Measurements from ENCODE around the gene ISLR2. TPM values are rescaled to one million over a fixed set of nuclear protein-coding genes. Genes with fewer than 3 reads are reported as not detected.

Gene ISLR2
- total and polyA plus RNA-seq, 2 experiments from 2014 or later: 0.20 TPM; not detected in 1

DNA sequence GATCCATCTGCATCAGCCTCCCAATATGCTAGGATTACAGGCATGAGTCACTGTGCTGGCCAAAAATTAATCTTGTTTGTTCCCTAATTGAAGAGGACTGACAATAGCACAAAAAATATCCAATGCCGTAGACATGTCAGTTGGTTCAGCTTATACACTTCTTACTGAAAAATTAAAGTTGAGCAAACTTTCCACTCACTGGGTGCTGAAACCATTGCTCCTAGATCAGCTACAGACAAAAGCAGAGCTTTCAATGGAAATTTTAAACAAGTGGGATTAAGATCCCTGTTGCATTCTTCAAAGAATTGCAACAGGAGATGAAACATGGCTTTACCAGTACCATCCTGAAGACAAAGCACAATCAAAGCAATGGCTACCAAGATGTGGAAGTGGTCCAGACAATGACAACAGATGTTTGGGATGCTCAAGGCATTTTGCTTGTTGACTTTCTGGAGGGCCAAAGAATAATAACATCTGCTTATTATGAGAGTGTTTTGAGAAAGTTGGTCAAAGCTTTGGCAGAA, 16.0 kb downstream of the ISLR2 start:
- no peak overlapping the region for H3K4me2 ChIP-seq (ENCODE audit: unreplicated experiment)
- no peaks in the 10 kb centered on the region; the same call in 1 of the 2 replicates for H4K20me1 ChIP-seq (ENCODE audit: insufficient read depth)
- no peak overlapping the region for H3K4me3 ChIP-seq
- 55 to 67% methylated on average over 1 of the region's 1 CpG for WGBS, 2 experiments (ENCODE audit: low coverage in 1 of 2, low lambda C conversion rate in 2 of 2, missing lambda C conversion rate in 2 of 2)
- no peaks in the 10 kb centered on the region for H3K4me1 ChIP-seq (ENCODE audit: insufficient read depth)
- no peak for DNase-seq
- no peak overlapping the region for H3K9ac ChIP-seq
- H3K27ac ChIP-seq: no peak overlapping the region
- H3K36me3 ChIP-seq (ENCODE audit: low read depth): no peaks in the 10 kb centered on the region
- no peaks in the 10 kb centered on the region for H3F3A ChIP-seq (ENCODE audit: insufficient read depth)
- no peaks in the 10 kb centered on the region for H3K9me2 ChIP-seq (ENCODE audit: insufficient read depth)
- TF ChIP-seq EZH2phosphoT487 (IDR thresholded peaks at IDR 0.05; ENCODE audit: insufficient read depth, low read depth) (no peak), EZH2 (IDR thresholded peaks at IDR 0.05; ENCODE audit: insufficient read depth, poor library complexity, severe bottlenecking) (no peak)
- no peaks in the 10 kb centered on the region for H3K79me2 ChIP-seq (ENCODE audit: insufficient read depth)
- in situ Hi-C loops (cut with MboI): no loop called here
- peaks cover 18% of the 10 kb centered on the region for H3K27me3 ChIP-seq (replicated peaks; ENCODE audit: insufficient read depth)
- no peak overlapping the region for H2AFZ ChIP-seq
- no peaks in the 10 kb centered on the region for H3K9me3 ChIP-seq (ENCODE audit: low read depth)

DNA sequence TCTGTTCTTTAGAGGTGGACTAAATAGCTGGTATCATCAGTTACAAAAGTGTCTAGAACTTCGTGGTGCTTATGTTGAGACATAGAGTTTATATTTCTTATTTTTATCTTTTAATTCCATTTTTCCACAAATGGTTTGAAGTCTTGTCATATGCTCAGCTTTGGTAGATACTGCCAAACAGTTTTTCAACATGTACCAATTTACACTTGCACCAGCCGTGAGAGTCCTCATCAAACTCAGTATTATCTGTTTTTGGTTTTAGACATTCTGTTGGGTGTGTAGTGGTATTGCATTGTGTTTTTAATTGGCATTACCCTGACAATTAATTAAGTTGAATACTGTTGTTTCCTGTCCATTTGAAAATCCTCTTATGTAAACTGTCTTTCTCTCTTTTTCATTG, 16.7 kb downstream of the ISLR2 start:
- in situ Hi-C loops (cut with MboI): no loop called here
- 34 to 42% methylated on average over 2 of the region's 2 CpGs for WGBS, 2 experiments (ENCODE audit: low coverage in 1 of 2, low lambda C conversion rate in 2 of 2, missing lambda C conversion rate in 2 of 2)

DNA sequence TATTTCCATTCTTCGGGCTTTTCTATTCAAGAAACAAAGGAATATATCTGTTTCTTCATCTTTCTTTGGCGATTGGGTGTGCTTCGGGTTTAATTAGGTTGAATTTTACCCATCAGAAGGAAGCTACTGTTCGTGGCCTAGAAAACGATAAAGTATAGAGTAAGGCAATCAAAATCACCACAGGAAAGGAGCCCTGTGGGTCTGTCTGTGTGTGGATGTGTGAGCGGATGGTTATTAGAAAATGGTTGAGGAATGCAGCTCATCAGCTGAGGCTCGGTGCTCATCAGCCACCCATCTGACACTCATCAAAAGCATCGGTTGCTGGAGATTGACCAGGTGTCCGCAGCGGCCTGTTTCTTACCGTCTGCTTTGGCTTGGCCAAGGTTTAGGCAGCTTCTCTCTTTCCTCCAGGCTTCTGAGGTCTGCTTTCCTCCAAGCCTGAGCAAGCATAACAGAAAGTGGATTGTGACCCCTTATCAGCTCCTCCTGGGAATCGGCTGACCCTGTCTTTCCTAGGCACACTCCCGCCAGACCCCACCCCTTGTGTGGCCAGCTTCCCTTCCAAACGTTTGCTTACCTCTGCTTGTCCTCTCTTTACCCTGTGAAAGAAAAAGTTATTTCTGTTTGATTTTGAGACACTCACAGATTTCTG, 25.5 kb downstream of the ISLR2 start:
- Histone ChIP-seq H3F3A (ENCODE audit: insufficient read depth) (no peaks in the 10 kb centered on the region), H3K9me3 (ENCODE audit: low read depth) (no peaks in the 10 kb centered on the region), H3K27ac (no peak overlapping the region), H3K4me3 (no peak overlapping the region), H4K20me1 (ENCODE audit: insufficient read depth) (no peaks in the 10 kb centered on the region), H3K4me1 (ENCODE audit: insufficient read depth) (no peaks in the 10 kb centered on the region), H3K36me3 (ENCODE audit: low read depth) (no peaks in the 10 kb centered on the region), H2AFZ (no peak overlapping the region), H3K9ac (no peak overlapping the region), H3K79me2 (ENCODE audit: insufficient read depth) (no peaks in the 10 kb centered on the region), H3K4me2 (ENCODE audit: unreplicated experiment) (no peak overlapping the region), H3K9me2 (ENCODE audit: insufficient read depth) (no peaks in the 10 kb centered on the region), H3K27me3 (replicated peaks; ENCODE audit: insufficient read depth) (no peaks in the 10 kb centered on the region)
- WGBS, 2 experiments (ENCODE audit: low coverage in 1 of 2, low lambda C conversion rate in 2 of 2, missing lambda C conversion rate in 2 of 2): 63 to 64% methylated on average over 14 of the region's 14 CpGs
- no peak for DNase-seq
- in situ Hi-C loops (cut with MboI): no loop called here
- TF ChIP-seq EZH2phosphoT487 (IDR thresholded peaks at IDR 0.05; ENCODE audit: insufficient read depth, low read depth) (no peak), EZH2 (IDR thresholded peaks at IDR 0.05; ENCODE audit: insufficient read depth, poor library complexity, severe bottlenecking) (no peak)

More for the DNA sequence above, 16.7 kb downstream of the ISLR2 start:
- Histone ChIP-seq H3F3A (ENCODE audit: insufficient read depth) (no peaks in the 10 kb centered on the region), H3K4me3 (no peak overlapping the region), H3K4me1 (ENCODE audit: insufficient read depth) (no peaks in the 10 kb centered on the region), H3K27ac (no peak overlapping the region), H3K9ac (no peak overlapping the region), H3K4me2 (ENCODE audit: unreplicated experiment) (no peak overlapping the region), H3K9me2 (ENCODE audit: insufficient read depth) (no peaks in the 10 kb centered on the region), H2AFZ (no peak overlapping the region), H3K36me3 (ENCODE audit: low read depth) (no peaks in the 10 kb centered on the region), H3K79me2 (ENCODE audit: insufficient read depth) (no peaks in the 10 kb centered on the region), H3K9me3 (ENCODE audit: low read depth) (no peaks in the 10 kb centered on the region), H4K20me1 (ENCODE audit: insufficient read depth) (no peaks in the 10 kb centered on the region; the same call in 1 of the 2 replicates), H3K27me3 (replicated peaks; ENCODE audit: insufficient read depth) (peaks cover 18% of the 10 kb centered on the region)
- TF ChIP-seq EZH2 (IDR thresholded peaks at IDR 0.05; ENCODE audit: insufficient read depth, poor library complexity, severe bottlenecking) (no peak), EZH2phosphoT487 (IDR thresholded peaks at IDR 0.05; ENCODE audit: insufficient read depth, low read depth) (no peak)
- DNase-seq: no peak

DNA sequence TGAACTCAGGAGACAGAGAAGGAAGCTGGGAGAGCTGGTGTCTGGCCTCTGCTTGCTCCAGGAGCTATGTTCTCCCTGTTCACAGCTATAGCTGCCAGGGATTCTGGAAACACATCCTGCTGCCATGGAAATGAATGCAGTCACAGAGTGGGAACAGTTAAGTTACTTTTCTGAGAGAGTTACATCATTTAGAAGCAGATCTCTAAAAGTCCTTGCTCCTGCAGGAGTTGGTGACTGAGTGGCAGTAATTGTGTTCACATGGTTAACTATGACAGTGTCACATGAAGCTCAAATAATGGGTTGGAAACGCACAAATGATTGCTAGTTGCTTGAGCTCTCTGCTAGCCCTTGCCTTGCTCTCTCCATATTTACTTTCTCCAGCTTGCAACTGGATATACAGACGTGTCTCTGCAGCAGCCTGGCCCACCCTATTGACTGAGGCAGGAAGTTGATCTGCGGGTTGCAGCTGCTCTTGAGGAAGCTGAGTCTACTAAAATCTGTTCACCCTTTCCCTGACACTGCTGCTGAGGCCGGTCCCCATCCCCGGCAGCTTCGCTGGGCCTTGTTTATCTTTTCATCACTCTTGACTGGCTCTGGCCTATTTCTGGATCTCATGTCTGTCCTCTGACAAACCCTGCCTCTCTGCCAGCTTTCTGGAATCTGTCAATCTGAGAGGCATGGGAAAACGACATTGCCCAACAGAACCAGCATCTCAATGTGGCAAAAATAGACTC, 26.5 kb downstream of the ISLR2 start:
- WGBS, 2 experiments (ENCODE audit: low coverage in 1 of 2, low lambda C conversion rate in 2 of 2, missing lambda C conversion rate in 2 of 2): 35 to 38% methylated on average over 7 of the region's 7 CpGs
- TF ChIP-seq EZH2phosphoT487 (IDR thresholded peaks at IDR 0.05; ENCODE audit: insufficient read depth, low read depth): no peak
- no peak for TF ChIP-seq EZH2 (IDR thresholded peaks at IDR 0.05; ENCODE audit: insufficient read depth, poor library complexity, severe bottlenecking)
- peak; percentile 45 for DNase-seq
- H3K9ac ChIP-seq: no peak overlapping the region
- no peak overlapping the region for H3K4me3 ChIP-seq
- no peaks in the 10 kb centered on the region for H3K9me2 ChIP-seq (ENCODE audit: insufficient read depth)
- no peaks in the 10 kb centered on the region for H3K27me3 ChIP-seq (replicated peaks; ENCODE audit: insufficient read depth)
- no peaks in the 10 kb centered on the region for H3K36me3 ChIP-seq (ENCODE audit: low read depth)
- H3F3A ChIP-seq (ENCODE audit: insufficient read depth): no peaks in the 10 kb centered on the region
- in situ Hi-C loops (cut with MboI): no loop called here
- H3K9me3 ChIP-seq (ENCODE audit: low read depth): no peaks in the 10 kb centered on the region
- no peak overlapping the region for H2AFZ ChIP-seq
- H3K4me1 ChIP-seq (ENCODE audit: insufficient read depth): no peaks in the 10 kb centered on the region
- H3K27ac ChIP-seq: no peak overlapping the region
- H3K4me2 ChIP-seq (ENCODE audit: unreplicated experiment): no peak overlapping the region
- no peaks in the 10 kb centered on the region for H3K79me2 ChIP-seq (ENCODE audit: insufficient read depth)
- no peaks in the 10 kb centered on the region for H4K20me1 ChIP-seq (ENCODE audit: insufficient read depth)

Data from GM23248 (cell line).